GM12878 (cell line): ENCODE data around the gene MROH2A. TPM values are rescaled to one million over a fixed set of nuclear protein-coding genes. Genes with fewer than 3 reads are reported as not detected.

Experiments
- ATAC-seq: fragments of 200-7000 bp; cut with Tn5 transposase; 3 replicates; pipeline ENCODE4 v1.9.1; 2020; ENCODE audit warnings: mild to moderate bottlenecking, moderate library complexity
- BruUV-seq: library from RNA; stranded (reverse); fragments of 400-500 nt; replicated peaks from 2 replicates; lab custom pipeline; 2021; lab: Mats Ljungman, UMichigan
- CTCF ChIA-PET: fragments of 300-600 bp; sonication (Branson Sonifier 250); formaldehyde crosslinking; extraction: SDS; loops from one replicate; lab custom pipeline; 2021; ENCODE audit warnings: inconsistent platforms; lab: Yijun Ruan, JAX
- POLR2A ChIA-PET: fragments of 350-600 bp; formaldehyde crosslinking; extraction: SDS; loops from one replicate; lab custom pipeline; 2021; ENCODE audit warnings: inconsistent platforms; lab: Charles Lee
- RAD21 ChIA-PET: fragments of 300-600 bp; sonication (Branson Sonifier 250); formaldehyde crosslinking; loops from one replicate; lab custom pipeline; 2023; ENCODE audit warnings: antibody characterized with exemption; ENCODE audit not compliant: unreplicated experiment; lab: Charles Lee
- SMC1A ChIA-PET: fragments of 300-600 bp; sonication (Branson Sonifier 250); formaldehyde crosslinking; loops from one replicate; lab custom pipeline; 2023; ENCODE audit not compliant: unreplicated experiment, uncharacterized antibody; lab: Charles Lee
- DNase-seq: peaks from one replicate; pipeline ENCODE4 v3.0.0-alpha.2; 2011; ENCODE audit warnings: low read depth, low spot score
- FAIRE-seq: peaks from 3 replicates; lab custom pipeline; 2011; peaks lifted over from hg19 to GRCh38; lab: Jason Lieb, UNC
- H2AFZ ChIP-seq: 2 replicates; pipeline ENCODE4 v1.6.0; 2011; ENCODE audit warnings: low read depth, low read length, control low read depth; ENCODE audit not compliant: control insufficient read depth
- H3K27ac ChIP-seq: 2 replicates; pipeline ENCODE4 v1.5.1; 2011; ENCODE audit warnings: control low read depth; ENCODE audit not compliant: control insufficient read depth, insufficient read depth
- H3K27me3 ChIP-seq, 2 experiments: replicated peaks in 1 of 2; 2 replicates each; pipeline versions ENCODE4 v1.6.0 to v1.6.1; 2011; ENCODE audit warnings: low read length in 1 of 2; ENCODE audit not compliant: control insufficient read depth in 2 of 2, insufficient read depth in 2 of 2
- H3K36me3 ChIP-seq, 2 experiments: 2 replicates each; pipeline ENCODE4 v1.5.1; 2011; ENCODE audit warnings: low read length in 1 of 2; ENCODE audit not compliant: control insufficient read depth in 2 of 2, insufficient read depth in 2 of 2
- H3K4me1 ChIP-seq: 2 replicates; pipeline ENCODE4 v1.6.1; 2011; ENCODE audit warnings: mild to moderate bottlenecking, low read length, moderate library complexity, mixed read lengths; ENCODE audit not compliant: control insufficient read depth, insufficient read depth
- H3K4me2 ChIP-seq: 2 replicates; pipeline ENCODE4 v1.6.0; 2011; ENCODE audit warnings: control low read depth; ENCODE audit not compliant: control insufficient read depth, insufficient read depth
- H3K4me3 ChIP-seq: fragments of 200-600 bp; sonication (generic); 2 replicates; pipeline ENCODE4 v1.5.1; 2016
- H3K79me2 ChIP-seq: 2 replicates; pipeline ENCODE4 v1.6.0; 2011; ENCODE audit warnings: low read length; ENCODE audit not compliant: control insufficient read depth, insufficient read depth
- H3K9ac ChIP-seq: 2 replicates; pipeline ENCODE4 v1.8.0; 2011; ENCODE audit warnings: low read length, control low read depth, mixed read lengths; ENCODE audit not compliant: control insufficient read depth, insufficient read depth
- H3K9me3 ChIP-seq: replicated peaks from 3 replicates; pipeline ENCODE4 v1.5.1; 2011; ENCODE audit warnings: mild to moderate bottlenecking, low read length; ENCODE audit not compliant: control insufficient read depth, insufficient read depth
- H4K20me1 ChIP-seq: 2 replicates; pipeline ENCODE4 v1.6.0; 2011; ENCODE audit not compliant: control insufficient read depth, insufficient read depth
- ESRRA ChIP-seq: IDR thresholded peaks from 2 replicates; pipeline ENCODE4 v1.6.1; 2012; ENCODE audit warnings: mild to moderate bottlenecking, low read length, improper control_type of control experiment
- PML ChIP-seq: IDR thresholded peaks from 2 replicates; pipeline ENCODE4 v1.6.1; 2012; ENCODE audit warnings: low read length, inconsistent platforms
- RBBP5 ChIP-seq: fragments of 200-600 bp; sonication (generic); conservative IDR thresholded peaks from 2 replicates; pipeline ENCODE4 v1.6.1; 2016
- WRNIP1 ChIP-seq: IDR thresholded peaks from 2 replicates; pipeline ENCODE4 v1.6.1; 2011; ENCODE audit warnings: low read depth, low read length, improper control_type of control experiment, borderline replicate concordance
- WGBS: methylation state at CpG from one replicate; pipeline ENCODE4 v1.1.6; 2016; ENCODE audit warnings: low lambda C conversion rate; ENCODE audit not compliant: insufficient replicate concordance, insufficient coverage; ENCODE audit errors: missing lambda C conversion rate; 5-methylcytosine and 5-hydroxymethylcytosine counted together
- in situ Hi-C: fragments of 300-500 bp; cut with MboI; formaldehyde crosslinking; loops from 9 replicates; pipeline ENCODE4 v1.14.3; 2018; ENCODE audit warnings: mixed read lengths
- intact Hi-C: fragments of 100-400 bp; cut with micrococcal nuclease; formaldehyde crosslinking; loops from one replicate; pipeline ENCODE4 v1.14.2; 2022; ENCODE audit not compliant: unreplicated experiment
- polyA plus RNA-seq, 11 experiments: library from polyadenylated mRNA; depleted of rRNA in 4 of 11; unstranded in 6 of 11; stranded (reverse) in 5 of 11; fragments of >200 nt; fragmentation: Nextera tagmentation in 4 of 11; fragmentation: Illumina TruSeq in 1 of 11; extraction: Ambion mirVana in 4 of 11; extraction: Trizol in 1 of 11; gene quantifications; 1 replicate in 1 of 11; 2 replicates in 10 of 11; pipeline versions ENCODE4 v1.2.1 to v1.2.3, GENCODE V29; 2011 to 2016; ENCODE audit warnings: inconsistent platforms in 2 of 11, missing spikeins in 2 of 11, low read depth in 1 of 11
- total RNA-seq, 4 experiments: library from RNA; depleted of rRNA in 3 of 4; stranded (reverse); fragments of >200 nt in 3 of 4; fragmentation: Illumina TruSeq in 1 of 4; extraction: Trizol in 1 of 4; gene quantifications; 2 replicates each; pipeline versions ENCODE4 v1.2.1 to v1.2.3, GENCODE V29; 2013 to 2021
- TF ChIP-seq, protein P1 (sequence below): fragments of 450-650 bp; IDR thresholded peaks from 2 replicates; pipeline ENCODE4 v1.6.1; 2017; ENCODE audit warnings: low read depth, mild to moderate bottlenecking, moderate library complexity
- TF ChIP-seq, protein P2 (sequence below): fragments of 450-650 bp; IDR thresholded peaks from 2 replicates; pipeline ENCODE4 v1.6.1; 2016; ENCODE audit warnings: mild to moderate bottlenecking

The MROH2A gene
- total and polyA plus RNA-seq, 10 of the 15 experiments (the other 5 are each of a cell fraction or from before 2014, with no cell fraction given): not detected

DNA sequence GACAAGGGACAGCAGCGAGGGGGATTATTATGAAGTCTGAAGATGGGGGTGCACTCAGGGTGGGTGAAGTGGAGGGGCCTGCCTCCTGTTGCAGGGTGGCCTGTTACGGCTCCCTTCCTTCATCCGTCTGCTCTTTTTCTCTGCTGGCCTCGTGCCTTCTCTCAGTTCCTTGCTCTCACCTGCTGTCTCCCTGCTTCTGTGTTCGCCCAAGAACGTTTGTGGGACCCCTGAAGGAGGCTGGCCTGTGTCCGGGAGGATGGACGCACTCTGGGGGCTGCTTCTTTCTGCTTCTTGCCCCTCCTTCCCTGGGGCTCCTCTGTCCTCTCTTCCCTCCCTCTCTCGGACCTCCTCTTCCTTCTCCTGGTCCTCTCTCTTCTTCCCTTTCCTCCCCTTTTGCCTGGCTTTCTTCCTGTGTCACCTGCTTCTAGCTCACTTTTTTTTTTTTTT, 13.8 kb downstream of the MROH2A start:
- Histone ChIP-seq H3K27me3 (no peaks in the 10 kb centered on the region; a peak in 1 of 4 replicates), H3K27ac (no peak overlapping the region), H3K4me2 (no peak overlapping the region), H4K20me1 (no peaks in the 10 kb centered on the region), H3K36me3 (no peaks in the 10 kb centered on the region), H3K4me3 (no peak overlapping the region), H3K9me3 (no peaks in the 10 kb centered on the region), H3K4me1 (no peaks in the 10 kb centered on the region), H3K9ac (no peak overlapping the region), H3K79me2 (no peaks in the 10 kb centered on the region), H2AFZ (no peak overlapping the region)
- WGBS: 14% methylated on average over 7 of the region's 9 CpGs
- DNase-seq (no peak), FAIRE-seq (no peak), ATAC-seq (no peak)
- SMC1A ChIA-PET: no interaction called here
- BruUV-seq: no TSS peak
- POLR2A ChIA-PET: no interaction called here
- RAD21 ChIA-PET: no interaction called here
- TF ChIP-seq WRNIP1 (no peak), PML (no peak), ESRRA (no peak), RBBP5 (no peak)
- TF ChIP-seq, protein P1, sequence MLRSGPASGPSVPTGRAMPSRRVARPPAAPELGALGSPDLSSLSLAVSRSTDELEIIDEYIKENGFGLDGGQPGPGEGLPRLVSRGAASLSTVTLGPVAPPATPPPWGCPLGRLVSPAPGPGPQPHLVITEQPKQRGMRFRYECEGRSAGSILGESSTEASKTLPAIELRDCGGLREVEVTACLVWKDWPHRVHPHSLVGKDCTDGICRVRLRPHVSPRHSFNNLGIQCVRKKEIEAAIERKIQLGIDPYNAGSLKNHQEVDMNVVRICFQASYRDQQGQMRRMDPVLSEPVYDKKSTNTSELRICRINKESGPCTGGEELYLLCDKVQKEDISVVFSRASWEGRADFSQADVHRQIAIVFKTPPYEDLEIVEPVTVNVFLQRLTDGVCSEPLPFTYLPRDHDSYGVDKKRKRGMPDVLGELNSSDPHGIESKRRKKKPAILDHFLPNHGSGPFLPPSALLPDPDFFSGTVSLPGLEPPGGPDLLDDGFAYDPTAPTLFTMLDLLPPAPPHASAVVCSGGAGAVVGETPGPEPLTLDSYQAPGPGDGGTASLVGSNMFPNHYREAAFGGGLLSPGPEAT: no peak
- TF ChIP-seq, protein P2, sequence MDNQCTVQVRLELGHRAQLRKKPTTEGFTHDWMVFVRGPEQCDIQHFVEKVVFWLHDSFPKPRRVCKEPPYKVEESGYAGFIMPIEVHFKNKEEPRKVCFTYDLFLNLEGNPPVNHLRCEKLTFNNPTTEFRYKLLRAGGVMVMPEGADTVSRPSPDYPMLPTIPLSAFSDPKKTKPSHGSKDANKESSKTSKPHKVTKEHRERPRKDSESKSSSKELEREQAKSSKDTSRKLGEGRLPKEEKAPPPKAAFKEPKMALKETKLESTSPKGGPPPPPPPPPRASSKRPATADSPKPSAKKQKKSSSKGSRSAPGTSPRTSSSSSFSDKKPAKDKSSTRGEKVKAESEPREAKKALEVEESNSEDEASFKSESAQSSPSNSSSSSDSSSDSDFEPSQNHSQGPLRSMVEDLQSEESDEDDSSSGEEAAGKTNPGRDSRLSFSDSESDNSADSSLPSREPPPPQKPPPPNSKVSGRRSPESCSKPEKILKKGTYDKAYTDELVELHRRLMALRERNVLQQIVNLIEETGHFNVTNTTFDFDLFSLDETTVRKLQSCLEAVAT: no peak
- intact Hi-C loops (no loop called here), in situ Hi-C loops (no loop called here)
- CTCF ChIA-PET: no interaction called here
